ENCODE data around the gene GPBP1L1. TPM values are rescaled to one million over a fixed set of nuclear protein-coding genes. Genes with fewer than 3 reads are reported as not detected.

The GPBP1L1 gene
- total RNA-seq, 1 experiment from 2014 or later = 110 TPM

DNA sequence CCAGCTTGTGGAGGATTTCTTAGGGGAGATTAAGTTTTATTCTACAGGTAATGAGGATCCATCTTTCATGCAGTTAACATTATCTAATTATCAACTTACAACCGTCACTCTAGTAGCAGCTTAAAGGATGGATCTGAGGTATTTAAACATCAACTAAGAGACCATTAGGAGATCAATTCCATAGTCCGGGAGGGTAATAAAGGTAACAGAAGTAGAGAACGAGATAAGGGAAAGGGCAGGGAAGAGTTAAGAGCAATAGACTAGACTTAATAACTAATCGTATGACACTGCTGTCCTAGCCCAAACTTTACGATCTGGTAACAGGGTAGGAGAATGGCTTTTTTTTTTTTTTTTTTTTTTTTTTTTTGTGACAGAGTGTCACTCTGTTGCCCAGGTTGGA, 43.0 kb downstream of the GPBP1L1 start:
- intact Hi-C loops (cut with micrococcal nuclease) = loop anchor here (10.0 kb wide), 1 partner anchor 201 kb away; no protein-coding TSS in a partner anchor

More for the DNA sequence above, 43.0 kb downstream of the GPBP1L1 start:
- Histone ChIP-seq H3K9ac (ENCODE audit: low read length) (no peak overlapping the region), H3K27me3 (ENCODE audit: insufficient read depth, low read length) (no peaks in the 10 kb centered on the region), H3K27ac (ENCODE audit: low read depth, low read length) (no peak overlapping the region), H3K4me2 (ENCODE audit: low read length) (no peak overlapping the region), H3K79me2 (ENCODE audit: insufficient read depth, low read length) (peaks cover 22% of the 10 kb centered on the region), H3K4me1 (ENCODE audit: control insufficient read depth in 1 of 2, insufficient read depth in 2 of 2, low read length in 2 of 2) (peaks cover 3 to 7% of the 10 kb centered on the region in 2 experiments; a peak in 3 of 4 replicates), H3K9me3 (ENCODE audit: control insufficient read depth in 1 of 2, insufficient read depth in 1 of 2, low read depth in 1 of 2, low read length in 2 of 2) (no peaks in the 10 kb centered on the region), H4K20me1 (ENCODE audit: insufficient read depth) (no peaks in the 10 kb centered on the region), H3K36me3 (ENCODE audit: control insufficient read depth in 1 of 2, insufficient read depth in 2 of 2, low read length in 2 of 2) (peaks cover 22 to 28% of the 10 kb centered on the region in 2 experiments; a peak in 3 of 4 replicates), H3K9me2 (ENCODE audit: insufficient read depth) (no peaks in the 10 kb centered on the region), H3K4me3 (replicated peaks in 1 of 2; ENCODE audit: low read depth in 1 of 2, low read length in 2 of 2) (no peak overlapping the region), H2AFZ (ENCODE audit: low read depth, low read length, poor library complexity, severe bottlenecking) (no peak overlapping the region)
- ChIA-PET POLR2A (no interaction called here), RAD21 (ENCODE audit: low non-redundant PET in 1 of 2, low total read pairs in 2 of 2, uncharacterized antibody in 2 of 2, unreplicated experiment in 2 of 2) (no interaction called here), CTCF (interaction anchor here (0.6 kb wide), 1 partner anchor 402 kb away, joined by 3 read pairs; no protein-coding TSS in a partner anchor)
- ATAC-seq (no peak), DNase-seq (ENCODE audit: low read depth, low spot score) (no peak)
- no peak for TF ChIP-seq POLR2A (IDR thresholded peaks at IDR 0.05; ENCODE audit: borderline replicate concordance, extremely low read depth, insufficient read depth, insufficient read length)
- TF ChIP-seq RAD21 (IDR thresholded peaks at IDR 0.05; ENCODE audit: low read depth) = no peak
- no peak for TF ChIP-seq ZFX (IDR thresholded peaks at IDR 0.05)
- TF ChIP-seq FOSL1 (IDR thresholded peaks at IDR 0.05; ENCODE audit: low read depth) = no peak
- TF ChIP-seq CEBPB (IDR thresholded peaks at IDR 0.05; ENCODE audit: low read depth) = no peak
- TF ChIP-seq CBX3 (IDR thresholded peaks at IDR 0.05; ENCODE audit: low read depth) = no peak
- no peak for TF ChIP-seq CTCF (IDR thresholded peaks at IDR 0.05 in 2 of 3, conservative IDR thresholded peaks at IDR 0.05 in 1 of 3; ENCODE audit: borderline replicate concordance in 1 of 3, insufficient read depth in 1 of 3, low read depth in 2 of 3, low read length in 2 of 3)
- TF ChIP-seq, protein P1, sequence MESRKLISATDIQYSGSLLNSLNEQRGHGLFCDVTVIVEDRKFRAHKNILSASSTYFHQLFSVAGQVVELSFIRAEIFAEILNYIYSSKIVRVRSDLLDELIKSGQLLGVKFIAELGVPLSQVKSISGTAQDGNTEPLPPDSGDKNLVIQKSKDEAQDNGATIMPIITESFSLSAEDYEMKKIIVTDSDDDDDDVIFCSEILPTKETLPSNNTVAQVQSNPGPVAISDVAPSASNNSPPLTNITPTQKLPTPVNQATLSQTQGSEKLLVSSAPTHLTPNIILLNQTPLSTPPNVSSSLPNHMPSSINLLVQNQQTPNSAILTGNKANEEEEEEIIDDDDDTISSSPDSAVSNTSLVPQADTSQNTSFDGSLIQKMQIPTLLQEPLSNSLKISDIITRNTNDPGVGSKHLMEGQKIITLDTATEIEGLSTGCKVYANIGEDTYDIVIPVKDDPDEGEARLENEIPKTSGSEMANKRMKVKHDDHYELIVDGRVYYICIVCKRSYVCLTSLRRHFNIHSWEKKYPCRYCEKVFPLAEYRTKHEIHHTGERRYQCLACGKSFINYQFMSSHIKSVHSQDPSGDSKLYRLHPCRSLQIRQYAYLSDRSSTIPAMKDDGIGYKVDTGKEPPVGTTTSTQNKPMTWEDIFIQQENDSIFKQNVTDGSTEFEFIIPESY (IDR thresholded peaks at IDR 0.05; ENCODE audit: extremely low read depth, insufficient replicate concordance, low read length) = no peak
- TF ChIP-seq MAX (IDR thresholded peaks at IDR 0.05) = no peak
- no peak for TF ChIP-seq ZNF274 (IDR thresholded peaks at IDR 0.05; ENCODE audit: low read depth, low read length)
- no TSS peak for BruUV-seq (replicated peaks)

All from HCT116 (cell line).